HepG2 (cell line): ENCODE results near the gene PAXIP1. TPM values are rescaled to one million over a fixed set of nuclear protein-coding genes. Genes with fewer than 3 reads are reported as not detected.

ENCODE experiments used
- ATAC-seq: fragments of 200-7000 bp; cut with Tn5 transposase; 3 replicates; pipeline ENCODE4 v1.9.1; 2020; ENCODE audit warnings: mild to moderate bottlenecking, moderate library complexity
- BruUV-seq: library from RNA; stranded (reverse); fragments of 400-500 nt; replicated peaks from 2 replicates; lab custom pipeline; 2021; lab: Mats Ljungman, UMichigan
- CTCF ChIA-PET: fragments of 300-600 bp; formaldehyde crosslinking; extraction: SDS; loops from one replicate; lab custom pipeline; 2021; ENCODE audit warnings: low total read pairs, inconsistent platforms, low intra/inter-chr PET ratio; lab: Yijun Ruan, JAX
- POLR2A ChIA-PET: fragments of 350-600 bp; sonication (Branson Sonifier 250); formaldehyde crosslinking; loops from one replicate; lab custom pipeline; 2020; ENCODE audit warnings: antibody characterized with exemption, inconsistent platforms; lab: Yijun Ruan, JAX
- DNase-seq: peaks from one replicate; pipeline ENCODE4 v3.0.0-alpha.2; 2015; ENCODE audit warnings: low spot score
- FAIRE-seq: peaks from 3 replicates; lab custom pipeline; 2011; peaks lifted over from hg19 to GRCh38; lab: Jason Lieb, UNC
- H2AFZ ChIP-seq: one replicate; pipeline ENCODE4 v1.6.1; 2011; ENCODE audit warnings: low read length, inconsistent platforms
- H3K27ac ChIP-seq: fragments of 300-600 bp; 3 replicates; pipeline ENCODE4 v1.8.0; 2011; ENCODE audit warnings: mixed run types, mild to moderate bottlenecking, mixed read lengths, low read length, inconsistent platforms; ENCODE audit not compliant: insufficient read depth; ENCODE audit errors: extremely low read length
- H3K27me3 ChIP-seq, 2 experiments: fragments of 200-600 bp in 1 of 2; 2 replicates in 1 of 2; 3 replicates in 1 of 2; pipeline versions ENCODE4 v1.6.0 to v1.8.0; 2011; ENCODE audit warnings: low read length in 2 of 2, mild to moderate bottlenecking in 2 of 2, moderate library complexity in 2 of 2, inconsistent platforms in 1 of 2; ENCODE audit not compliant: insufficient read depth in 2 of 2, control insufficient read depth in 1 of 2
- H3K36me3 ChIP-seq, 2 experiments: fragments of 200-600 bp in 1 of 2; replicated peaks in 1 of 2; 2 replicates in 1 of 2; 3 replicates in 1 of 2; pipeline versions ENCODE4 v1.5.1 to v1.8.0; 2011; ENCODE audit warnings: low read length in 2 of 2, inconsistent platforms in 1 of 2; ENCODE audit not compliant: insufficient read depth in 2 of 2, control insufficient read depth in 1 of 2
- H3K4me1 ChIP-seq: 2 replicates; pipeline ENCODE4 v1.5.1; 2012; ENCODE audit warnings: low read length, inconsistent platforms; ENCODE audit not compliant: insufficient read depth
- H3K4me2 ChIP-seq: 2 replicates; pipeline ENCODE4 v1.6.0; 2011; ENCODE audit warnings: low read depth, low read length, inconsistent platforms
- H3K4me3 ChIP-seq, 3 experiments: fragments of 200-600 bp in 1 of 3; sonication (generic), shearing (Covaris generic) in 1 of 3; replicated peaks in 1 of 3; 2 replicates each; pipeline ENCODE4 v1.5.1; 2011 to 2016; ENCODE audit warnings: low read length in 3 of 3, inconsistent platforms in 2 of 3, low read depth in 2 of 3, mild to moderate bottlenecking in 2 of 3, control low read depth in 1 of 3, mixed read lengths in 1 of 3; ENCODE audit not compliant: insufficient read depth in 1 of 3
- H3K79me2 ChIP-seq: one replicate; pipeline ENCODE4 v1.6.1; 2011; ENCODE audit warnings: low read length, inconsistent platforms; ENCODE audit not compliant: insufficient read depth
- H3K9ac ChIP-seq: 2 replicates; pipeline ENCODE4 v1.6.0; 2011; ENCODE audit warnings: mild to moderate bottlenecking, low read depth, low read length, inconsistent platforms; ENCODE audit not compliant: insufficient read depth
- H3K9me3 ChIP-seq: 2 replicates; pipeline ENCODE4 v1.5.1; 2012; ENCODE audit warnings: mild to moderate bottlenecking, low read length
- H4K20me1 ChIP-seq: 2 replicates; pipeline ENCODE4 v1.6.0; 2011; ENCODE audit warnings: inconsistent platforms, mild to moderate bottlenecking, low read length, moderate library complexity; ENCODE audit not compliant: insufficient read depth
- CENPBD1 ChIP-seq: sonication (generic); formaldehyde crosslinking; IDR thresholded peaks from 2 replicates; pipeline ENCODE4 v1.8.0; 2022; ENCODE audit warnings: missing genetic modification reagents, low read depth, mild to moderate bottlenecking, borderline replicate concordance
- FOXK1 ChIP-seq: sonication (generic); formaldehyde crosslinking; IDR thresholded peaks from 2 replicates; pipeline ENCODE4 v1.4.0; 2020; ENCODE audit warnings: low read depth, missing genetic modification reagents, borderline replicate concordance
- MTA3 ChIP-seq: sonication (generic); formaldehyde crosslinking; IDR thresholded peaks from 2 replicates; pipeline ENCODE4 v1.4.0; 2020; ENCODE audit warnings: missing genetic modification reagents
- RARA ChIP-seq: IDR thresholded peaks from 2 replicates; pipeline ENCODE4 v1.6.1; 2016; ENCODE audit warnings: missing genetic modification reagents, missing compliant biosample characterization
- RBM22 ChIP-seq: fragments of 200-400 bp; formaldehyde crosslinking; optimal IDR thresholded peaks from 2 replicates; pipeline ENCODE3; 2017; ENCODE audit warnings: mild to moderate bottlenecking, low read length, moderate library complexity
- REPIN1 ChIP-seq: sonication (generic); formaldehyde crosslinking; IDR thresholded peaks from 2 replicates; pipeline ENCODE4 v1.8.0; 2022; ENCODE audit warnings: missing genetic modification reagents, low read depth, mild to moderate bottlenecking, borderline replicate concordance
- TCF7 ChIP-seq: sonication (generic); IDR thresholded peaks from 2 replicates; pipeline ENCODE4 v1.6.1; 2016; ENCODE audit warnings: antibody characterized with exemption, low read depth
- TRIM24 ChIP-seq: sonication (generic); formaldehyde crosslinking; IDR thresholded peaks from 2 replicates; pipeline ENCODE4 v1.8.0; 2022; ENCODE audit warnings: mild to moderate bottlenecking, missing genetic modification reagents
- ZBTB20 ChIP-seq: sonication (generic); formaldehyde crosslinking; IDR thresholded peaks from 2 replicates; pipeline ENCODE4 v1.8.1; 2023; ENCODE audit warnings: missing genetic modification reagents, low read depth, mild to moderate bottlenecking, borderline replicate concordance
- ZFP36L1 ChIP-seq: sonication (generic); formaldehyde crosslinking; IDR thresholded peaks from 2 replicates; pipeline ENCODE4 v1.8.0; 2022; ENCODE audit warnings: mild to moderate bottlenecking, missing genetic modification reagents, moderate library complexity
- ZKSCAN8 ChIP-seq: IDR thresholded peaks from 2 replicates; pipeline ENCODE4 v1.6.1; 2016; ENCODE audit warnings: borderline replicate concordance, missing genetic modification reagents, missing compliant biosample characterization
- ZMAT3 ChIP-seq: sonication (generic); formaldehyde crosslinking; conservative IDR thresholded peaks from 2 replicates; pipeline ENCODE4 v1.7.0; 2021; ENCODE audit warnings: missing genetic modification reagents
- ZMAT5 ChIP-seq: sonication (generic); formaldehyde crosslinking; IDR thresholded peaks from 2 replicates; pipeline ENCODE4 v1.5.0; 2020; ENCODE audit warnings: mild to moderate bottlenecking, low read depth, missing genetic modification reagents, borderline replicate concordance
- ZNF180 ChIP-seq: sonication (generic); formaldehyde crosslinking; IDR thresholded peaks from 2 replicates; pipeline ENCODE4 v1.4.0; 2020; ENCODE audit warnings: low read depth, missing genetic modification reagents, borderline replicate concordance
- ZNF224 ChIP-seq: sonication (generic); formaldehyde crosslinking; IDR thresholded peaks from 2 replicates; pipeline ENCODE4 v1.5.0; 2020; ENCODE audit warnings: mild to moderate bottlenecking, missing genetic modification reagents
- ZNF646 ChIP-seq: sonication (generic); formaldehyde crosslinking; IDR thresholded peaks from 2 replicates; pipeline ENCODE4 v1.9.0; 2021; ENCODE audit warnings: mild to moderate bottlenecking, missing genetic modification reagents
- WGBS: methylation state at CpG from one replicate; pipeline ENCODE4 v1.1.6; 2017; ENCODE audit warnings: low lambda C conversion rate; 5-methylcytosine and 5-hydroxymethylcytosine counted together
- in situ Hi-C: cut with HindIII; loops from 2 replicates; pipeline ENCODE4 v1.10.0; 2017; ENCODE audit warnings: low pct_unique_long_range_greater_than_20kb; ENCODE audit not compliant: extremely low pct_ligation_motif_present
- intact Hi-C: fragments of 100-400 bp; cut with micrococcal nuclease; formaldehyde crosslinking; loops from one replicate; pipeline ENCODE4 v1.10.0; 2022; ENCODE audit not compliant: unreplicated experiment
- polyA plus RNA-seq, 8 experiments: library from polyadenylated mRNA; depleted of rRNA in 3 of 8; stranded (reverse) in 7 of 8; unstranded in 1 of 8; fragments of >200 nt; fragmentation: Illumina TruSeq in 4 of 8; extraction: Trizol in 4 of 8; gene quantifications; 2 replicates each; pipeline versions ENCODE4 v1.2.1 to v1.2.3, GENCODE V29; 2011 to 2016; ENCODE audit warnings: low read depth in 4 of 8, missing spikeins in 1 of 8, mixed read lengths in 1 of 8; ENCODE audit not compliant: insufficient read depth in 1 of 8
- total RNA-seq, 5 experiments: library from RNA; depleted of rRNA; stranded (reverse); fragments of >200 nt; fragmentation: Illumina TruSeq; extraction: Trizol; gene quantifications; 2 replicates each; pipeline ENCODE4 v1.2.3, GENCODE V29; 2016; ENCODE audit warnings: low read depth in 1 of 5

The PAXIP1 gene
- total and polyA plus RNA-seq, 2 of the 13 experiments (the other 11 are each of a cell fraction or from before 2014, with no cell fraction given) = 11.6 to 16.2 TPM

GRCh38 chr7:154915600-154915999 is 87.3 kb downstream of the PAXIP1 start (continued):
- no peak for TF ChIP-seq ZFP36L1

GRCh38 chr7:154914996-154915380 is 87.9 kb downstream of the PAXIP1 start:
- Histone ChIP-seq H4K20me1 (no peaks in the 10 kb centered on the region), H3K36me3 (no peaks in the 10 kb centered on the region), H3K27me3 (peaks cover 2 to 28% of the 10 kb centered on the region in 2 experiments; a peak in 4 of 5 replicates), H3K4me1 (peaks cover 8% of the 10 kb centered on the region), H3K4me2 (no peak overlapping the region), H3K27ac (no peak overlapping the region), H3K4me3 (no peak overlapping the region), H3K9me3 (peaks cover 15% of the 10 kb centered on the region), H2AFZ (no peak overlapping the region), H3K9ac (no peak overlapping the region), H3K79me2 (no peaks in the 10 kb centered on the region)
- 29% methylated on average over 1 of the region's 18 CpGs for WGBS
- CTCF ChIA-PET = no interaction called here
- DNase-seq (no peak), FAIRE-seq (no peak), ATAC-seq (no peak)
- POLR2A ChIA-PET = no interaction called here
- no TSS peak for BruUV-seq
- in situ Hi-C loops = no loop called here
- intact Hi-C loops = loop anchor here (5.0 kb wide), 1 partner anchor 432 kb away; no protein-coding TSS in a partner anchor
- no peak for TF ChIP-seq TCF7
- no peak for TF ChIP-seq RARA (CRISPR knock-in tag)
- TF ChIP-seq ZNF180 (CRISPR knock-in tag) = no peak
- no peak for TF ChIP-seq ZMAT3 (CRISPR knock-in tag)
- no peak for TF ChIP-seq ZNF224 (CRISPR knock-in tag)
- TF ChIP-seq ZKSCAN8 (CRISPR knock-in tag) = no peak
- TF ChIP-seq REPIN1 (CRISPR knock-in tag) = no peak
- TF ChIP-seq FOXK1 (CRISPR knock-in tag) = no peak
- TF ChIP-seq ZBTB20 = no peak
- no peak for TF ChIP-seq ZMAT5 (CRISPR knock-in tag)
- no peak for TF ChIP-seq ZNF646 (CRISPR knock-in tag)
- no peak for TF ChIP-seq CENPBD1 (CRISPR knock-in tag)
- TF ChIP-seq TRIM24 = no peak
- no peak for TF ChIP-seq MTA3
- TF ChIP-seq RBM22 = no peak
